ENCODE data around the gene ARSB.
"Not testable (repeated sequence)": the region's sequence is repeated elsewhere in the genome, so short reads cannot be mapped to it uniquely, and the experiment has no call there.

The ARSB gene

DNA sequence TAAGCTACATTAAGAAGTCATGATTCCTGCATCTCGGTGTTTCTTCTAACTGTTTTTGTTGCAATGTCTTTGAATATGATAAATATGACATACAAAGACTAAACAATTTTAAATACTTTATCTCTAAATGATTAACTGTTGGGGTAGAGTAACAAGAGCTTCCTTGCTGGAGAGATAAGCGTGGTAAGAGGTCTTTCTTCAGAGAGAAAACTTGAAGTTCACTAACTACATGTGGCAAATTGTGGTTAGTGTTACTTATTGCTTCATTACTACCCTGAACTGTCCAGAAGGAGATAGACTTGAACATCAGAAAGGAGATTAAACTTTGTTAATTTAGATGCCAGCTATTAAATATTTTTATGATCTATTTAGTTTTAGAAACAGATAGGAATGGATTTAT is 7.0 kb upstream of the ARSB start:
- H3K4me1 ChIP-seq (ENCODE audit: control insufficient read depth, insufficient read depth, low read length), result no peaks in the 10 kb centered on the region
- no peaks in the 10 kb centered on the region for H3K27me3 ChIP-seq (ENCODE audit: control insufficient read depth, insufficient read depth, low read length)
- no peak overlapping the region for H3K9ac ChIP-seq (ENCODE audit: low read depth, low read length)
- H3K9me3 ChIP-seq (ENCODE audit: control insufficient read depth, insufficient read depth, low read length), result no peaks in the 10 kb centered on the region
- no peak overlapping the region for H3K4me3 ChIP-seq (ENCODE audit: low read depth, low read length)
- no peaks in the 10 kb centered on the region for H3K36me3 ChIP-seq (ENCODE audit: control insufficient read depth, insufficient read depth, low read length)

DNA sequence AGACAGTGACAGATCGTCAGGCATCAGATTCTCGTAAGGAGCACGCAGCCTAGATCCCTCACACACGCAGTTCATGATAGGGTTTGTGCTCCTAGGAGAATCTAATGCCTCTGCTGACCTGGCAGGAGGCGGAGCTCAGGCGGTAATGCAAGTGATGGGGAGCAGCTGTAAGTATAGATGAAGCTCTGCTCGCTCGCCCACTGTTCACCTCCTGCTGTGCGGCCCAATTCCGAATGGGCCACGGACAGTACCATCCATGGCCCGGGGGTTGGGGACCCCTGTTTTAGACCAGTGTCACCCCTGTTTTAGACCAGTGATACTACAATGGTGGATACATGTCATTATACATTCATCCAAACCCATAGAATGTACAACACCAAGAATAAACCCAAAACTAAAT is 4.0 kb upstream of the ARSB start:
- H3K4me3 ChIP-seq (ENCODE audit: low read depth, low read length), result no peak overlapping the region
- H3K9ac ChIP-seq (ENCODE audit: low read depth, low read length), result no peak overlapping the region
- H3K9me3 ChIP-seq (ENCODE audit: control insufficient read depth, insufficient read depth, low read length), result no peaks in the 10 kb centered on the region
- peaks cover 15% of the 10 kb centered on the region for H3K27me3 ChIP-seq (ENCODE audit: control insufficient read depth, insufficient read depth, low read length)
- H3K4me1 ChIP-seq (ENCODE audit: control insufficient read depth, insufficient read depth, low read length), result peaks cover 7% of the 10 kb centered on the region
- H3K36me3 ChIP-seq (ENCODE audit: control insufficient read depth, insufficient read depth, low read length), result no peaks in the 10 kb centered on the region

GRCh38 chr5:78985725-78986223 is 664 bp upstream of the ARSB start:
- Histone ChIP-seq H3K9me3 (ENCODE audit: control insufficient read depth, insufficient read depth, low read length) (no peaks in the 10 kb centered on the region), H3K4me1 (ENCODE audit: control insufficient read depth, insufficient read depth, low read length) (peaks cover 14% of the 10 kb centered on the region), H3K36me3 (ENCODE audit: control insufficient read depth, insufficient read depth, low read length) (no peaks in the 10 kb centered on the region), H3K4me3 (ENCODE audit: low read depth, low read length) (peak overlapping the region; percentile 79), H3K9ac (ENCODE audit: low read depth, low read length) (no peak overlapping the region), H3K27me3 (ENCODE audit: control insufficient read depth, insufficient read depth, low read length) (peaks cover 15% of the 10 kb centered on the region)

DNA sequence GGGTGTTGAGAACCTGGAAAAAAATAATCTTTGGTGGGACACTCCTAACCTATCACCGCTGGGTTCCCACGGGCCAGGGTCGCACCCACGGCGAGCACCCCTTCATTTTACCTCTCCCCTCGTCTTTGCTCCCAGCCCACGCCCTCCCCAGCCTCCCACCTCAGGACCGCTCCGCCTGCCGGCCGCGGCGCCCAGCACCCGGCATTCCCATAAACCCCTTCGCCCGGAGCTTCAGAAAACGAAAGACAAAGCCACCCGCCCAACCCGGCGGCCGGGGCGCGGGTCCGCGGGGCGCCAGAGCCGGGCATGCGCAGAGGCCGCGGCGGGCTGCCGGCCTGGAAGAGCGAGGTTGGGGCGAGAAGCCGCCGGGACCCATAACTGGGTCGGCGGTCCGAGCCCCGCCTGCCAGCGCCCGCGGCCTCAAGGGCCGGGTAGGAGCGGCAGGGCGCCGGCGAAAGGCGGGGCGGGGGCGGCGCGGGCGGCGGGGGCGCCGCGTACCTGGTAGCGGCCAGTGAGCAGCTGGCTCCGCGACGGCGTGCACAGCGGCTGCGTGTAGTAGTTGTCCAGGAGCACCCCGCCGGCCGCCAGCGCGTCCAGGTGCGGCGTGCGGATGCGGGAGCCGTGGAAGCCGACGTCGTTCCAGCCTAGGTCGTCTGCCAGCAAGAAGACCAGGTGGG is 533 bp downstream of the ARSB start:
- peak overlapping the region; percentile 79 for H3K4me3 ChIP-seq (ENCODE audit: low read depth, low read length)

GRCh38 chr5:78983601-78984438 is 1.3 kb downstream of the ARSB start:
- peak overlapping the region; percentile 73 for H3K9ac ChIP-seq (ENCODE audit: low read depth, low read length)
- no peaks in the 10 kb centered on the region for H3K9me3 ChIP-seq (ENCODE audit: control insufficient read depth, insufficient read depth, low read length)
- peak overlapping the region; percentile 79 for H3K4me3 ChIP-seq (ENCODE audit: low read depth, low read length)
- H3K36me3 ChIP-seq (ENCODE audit: control insufficient read depth, insufficient read depth, low read length), result no peaks in the 10 kb centered on the region
- H3K4me1 ChIP-seq (ENCODE audit: control insufficient read depth, insufficient read depth, low read length), result peaks cover 14% of the 10 kb centered on the region
- peaks cover 15% of the 10 kb centered on the region for H3K27me3 ChIP-seq (ENCODE audit: control insufficient read depth, insufficient read depth, low read length)

More for the DNA sequence above, 533 bp downstream of the ARSB start:
- Histone ChIP-seq H3K4me1 (ENCODE audit: control insufficient read depth, insufficient read depth, low read length) (peaks cover 14% of the 10 kb centered on the region), H3K9me3 (ENCODE audit: control insufficient read depth, insufficient read depth, low read length) (no peaks in the 10 kb centered on the region), H3K9ac (ENCODE audit: low read depth, low read length) (peak overlapping the region; percentile 73), H3K27me3 (ENCODE audit: control insufficient read depth, insufficient read depth, low read length) (peaks cover 15% of the 10 kb centered on the region), H3K36me3 (ENCODE audit: control insufficient read depth, insufficient read depth, low read length) (no peaks in the 10 kb centered on the region)

DNA sequence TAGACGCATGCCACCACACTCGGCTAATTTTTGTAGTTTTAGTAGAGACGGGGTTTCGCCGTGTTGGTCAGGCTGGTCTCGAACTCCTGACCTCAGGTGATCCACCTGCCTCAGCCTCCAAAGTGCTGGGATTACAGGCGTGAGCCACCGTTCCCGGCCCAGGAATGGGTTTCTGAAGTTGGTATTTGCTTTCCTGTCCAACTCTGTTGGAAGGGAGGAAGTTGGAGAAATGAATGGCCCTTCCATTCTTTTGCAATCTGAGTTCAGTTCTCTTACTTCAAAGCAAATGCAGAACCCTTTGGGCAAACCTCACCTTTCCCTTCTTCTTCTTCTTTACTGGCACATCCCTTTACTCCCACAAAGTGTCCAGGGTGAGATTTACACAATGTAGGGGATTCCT is 1.9 kb downstream of the ARSB start:
- H3K9me3 ChIP-seq (ENCODE audit: control insufficient read depth, insufficient read depth, low read length); H3K36me3 ChIP-seq (ENCODE audit: control insufficient read depth, insufficient read depth, low read length); H3K9ac ChIP-seq (ENCODE audit: low read depth, low read length): not testable (repeated sequence)
- Histone ChIP-seq H3K27me3 (ENCODE audit: control insufficient read depth, insufficient read depth, low read length) (peaks cover 15% of the 10 kb centered on the region), H3K4me3 (ENCODE audit: low read depth, low read length) (peak overlapping the region; percentile 79), H3K4me1 (ENCODE audit: control insufficient read depth, insufficient read depth, low read length) (peaks cover 14% of the 10 kb centered on the region)

DNA sequence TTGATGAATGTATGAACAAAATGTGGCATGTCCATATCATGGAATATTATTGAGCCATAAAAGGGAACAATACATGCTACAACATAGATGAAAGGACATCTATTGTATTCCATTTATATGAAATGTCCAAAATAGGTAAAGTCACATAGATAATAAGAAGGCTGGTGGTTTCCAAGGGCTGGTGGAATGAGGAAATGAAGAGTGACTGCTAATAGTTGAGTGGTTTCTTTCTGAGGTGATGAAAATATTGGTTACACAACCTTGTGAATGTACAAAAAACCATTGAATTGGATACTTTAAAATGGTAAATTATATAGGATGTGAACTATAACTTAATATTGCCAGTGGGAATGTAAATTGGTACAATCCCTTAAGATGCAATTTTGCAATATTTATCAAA is 5.2 kb downstream of the ARSB start:
- no peaks in the 10 kb centered on the region for H3K27me3 ChIP-seq (ENCODE audit: control insufficient read depth, insufficient read depth, low read length)
- no peaks in the 10 kb centered on the region for H3K36me3 ChIP-seq (ENCODE audit: control insufficient read depth, insufficient read depth, low read length)
- peaks cover 7% of the 10 kb centered on the region for H3K4me1 ChIP-seq (ENCODE audit: control insufficient read depth, insufficient read depth, low read length)
- H3K9me3 ChIP-seq (ENCODE audit: control insufficient read depth, insufficient read depth, low read length), result no peaks in the 10 kb centered on the region
- H3K9ac ChIP-seq (ENCODE audit: low read depth, low read length), result no peak overlapping the region
- H3K4me3 ChIP-seq (ENCODE audit: low read depth, low read length), result no peak overlapping the region

- Histone ChIP-seq H3K9me3 (ENCODE audit: control insufficient read depth, insufficient read depth, low read length) (no peaks in the 10 kb centered on the region), H3K4me3 (ENCODE audit: low read depth, low read length) (no peak overlapping the region)
Measured at GRCh38 chr5:78979117-78979742, 5.9 kb downstream of the ARSB start.

GRCh38 chr5:78975035-78975434 is 10.1 kb downstream of the ARSB start:
- Histone ChIP-seq H3K4me1 (ENCODE audit: control insufficient read depth, insufficient read depth, low read length) (no peaks in the 10 kb centered on the region), H3K4me3 (ENCODE audit: low read depth, low read length) (no peak overlapping the region), H3K36me3 (ENCODE audit: control insufficient read depth, insufficient read depth, low read length) (no peaks in the 10 kb centered on the region), H3K9ac (ENCODE audit: low read depth, low read length) (no peak overlapping the region), H3K9me3 (ENCODE audit: control insufficient read depth, insufficient read depth, low read length) (no peaks in the 10 kb centered on the region), H3K27me3 (ENCODE audit: control insufficient read depth, insufficient read depth, low read length) (no peaks in the 10 kb centered on the region)

More at GRCh38 chr5:78979117-78979742, 5.9 kb downstream of the ARSB start:
- H3K36me3 ChIP-seq (ENCODE audit: control insufficient read depth, insufficient read depth, low read length), result no peaks in the 10 kb centered on the region
- peaks cover 7% of the 10 kb centered on the region for H3K4me1 ChIP-seq (ENCODE audit: control insufficient read depth, insufficient read depth, low read length)
- H3K27me3 ChIP-seq (ENCODE audit: control insufficient read depth, insufficient read depth, low read length), result no peaks in the 10 kb centered on the region
- H3K9ac ChIP-seq (ENCODE audit: low read depth, low read length), result no peak overlapping the region

DNA sequence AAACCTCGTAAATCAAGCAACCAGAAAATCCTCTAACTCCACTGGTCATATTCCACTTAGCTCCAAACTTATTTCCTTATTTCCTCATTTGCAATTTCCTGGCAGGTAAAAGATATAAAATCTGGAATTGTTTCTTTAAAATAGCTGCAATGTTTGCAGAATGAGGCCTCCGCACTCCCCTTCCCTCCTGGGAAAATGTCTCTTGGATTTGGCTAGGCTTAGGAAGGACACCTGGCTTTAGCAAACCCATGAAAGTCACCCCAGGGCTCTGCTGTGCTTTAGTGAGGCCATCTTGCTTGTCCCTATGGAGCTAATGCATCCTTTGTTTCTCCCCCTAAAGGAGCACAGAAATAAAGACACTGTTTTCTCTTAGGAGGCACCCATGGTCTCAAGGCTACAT is 10.5 kb downstream of the ARSB start:
- Histone ChIP-seq H3K9me3 (ENCODE audit: control insufficient read depth, insufficient read depth, low read length) (no peaks in the 10 kb centered on the region), H3K4me1 (ENCODE audit: control insufficient read depth, insufficient read depth, low read length) (no peaks in the 10 kb centered on the region)

DNA sequence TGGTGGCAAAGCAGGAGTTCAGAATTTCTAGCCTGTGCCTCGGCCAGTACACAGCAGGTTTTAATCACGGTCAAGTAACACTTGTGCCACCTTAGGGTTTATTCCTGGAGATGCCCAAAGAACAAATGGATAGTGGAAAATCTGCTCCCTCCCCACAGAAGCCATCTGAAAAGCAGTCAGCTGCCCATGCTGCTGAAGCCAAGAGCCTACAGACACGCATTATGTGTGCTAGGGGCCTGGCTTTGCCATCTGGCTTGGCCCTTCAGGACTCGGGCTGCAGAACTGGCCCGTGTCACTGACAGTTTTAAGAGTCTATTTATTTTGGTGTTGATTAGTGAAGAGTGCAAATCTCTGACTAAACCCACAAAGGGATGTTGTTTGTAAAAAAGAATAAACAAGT is 11.1 kb downstream of the ARSB start:
- no peaks in the 10 kb centered on the region for H3K9me3 ChIP-seq (ENCODE audit: control insufficient read depth, insufficient read depth, low read length)
- H3K4me3 ChIP-seq (ENCODE audit: low read depth, low read length), result no peak overlapping the region
- H3K27me3 ChIP-seq (ENCODE audit: control insufficient read depth, insufficient read depth, low read length), result no peaks in the 10 kb centered on the region
- no peak overlapping the region for H3K9ac ChIP-seq (ENCODE audit: low read depth, low read length)
- no peaks in the 10 kb centered on the region for H3K4me1 ChIP-seq (ENCODE audit: control insufficient read depth, insufficient read depth, low read length)
- H3K36me3 ChIP-seq (ENCODE audit: control insufficient read depth, insufficient read depth, low read length), result no peaks in the 10 kb centered on the region

More for the DNA sequence above, 10.5 kb downstream of the ARSB start:
- no peak overlapping the region for H3K9ac ChIP-seq (ENCODE audit: low read depth, low read length)
- H3K27me3 ChIP-seq (ENCODE audit: control insufficient read depth, insufficient read depth, low read length), result no peaks in the 10 kb centered on the region
- H3K36me3 ChIP-seq (ENCODE audit: control insufficient read depth, insufficient read depth, low read length), result no peaks in the 10 kb centered on the region
- H3K4me3 ChIP-seq (ENCODE audit: low read depth, low read length), result no peak overlapping the region

Data from iPS-15b (cell line).